HuH-7 (cell line): ENCODE results near the gene STX8.

Experiments used
- DNase-seq: peaks from one replicate; pipeline ENCODE4 v3.0.0; 2011; ENCODE audit warnings: low spot score

The STX8 gene

DNA sequence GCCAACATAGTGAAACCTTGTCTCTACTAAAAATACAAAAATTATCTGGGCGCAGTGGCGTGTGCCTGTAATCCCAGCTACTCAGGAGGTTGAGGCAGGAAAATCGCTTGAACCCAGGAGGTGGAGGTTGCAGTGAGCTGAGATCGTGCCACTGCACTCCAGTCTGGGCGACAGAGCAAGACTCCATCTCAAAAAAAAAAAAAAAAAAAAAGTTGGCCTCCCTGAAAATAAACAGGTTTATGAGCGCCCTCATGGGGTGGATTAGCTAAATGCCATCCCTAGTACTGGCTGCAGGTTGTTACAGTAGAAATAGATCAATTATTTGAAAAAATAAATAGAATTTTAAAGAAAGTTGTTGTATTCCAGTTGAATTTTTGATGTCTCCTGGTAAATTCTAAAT lies 20.9 kb downstream of the STX8 start:
- DNase-seq = peak; percentile 49

DNA sequence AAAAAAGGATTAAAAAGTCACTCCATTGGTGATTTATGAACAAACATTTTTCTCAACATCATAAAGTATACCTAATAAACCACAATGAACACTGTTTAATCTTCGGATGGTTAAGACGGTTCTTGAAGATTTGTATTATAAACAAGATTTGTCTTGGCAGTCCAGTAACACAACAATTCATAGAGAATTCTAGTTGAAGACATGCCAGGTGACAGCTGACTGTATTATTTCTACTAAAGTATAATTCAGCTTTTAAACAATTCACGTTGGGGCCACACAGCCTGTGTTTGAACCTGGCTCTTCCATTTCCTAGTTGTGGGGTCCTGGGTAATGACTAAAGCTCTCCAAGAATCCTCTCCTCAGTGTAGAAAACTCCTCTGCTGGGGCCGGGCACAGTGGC lies 22.0 kb downstream of the STX8 start:
- DNase-seq = no peak

DNA sequence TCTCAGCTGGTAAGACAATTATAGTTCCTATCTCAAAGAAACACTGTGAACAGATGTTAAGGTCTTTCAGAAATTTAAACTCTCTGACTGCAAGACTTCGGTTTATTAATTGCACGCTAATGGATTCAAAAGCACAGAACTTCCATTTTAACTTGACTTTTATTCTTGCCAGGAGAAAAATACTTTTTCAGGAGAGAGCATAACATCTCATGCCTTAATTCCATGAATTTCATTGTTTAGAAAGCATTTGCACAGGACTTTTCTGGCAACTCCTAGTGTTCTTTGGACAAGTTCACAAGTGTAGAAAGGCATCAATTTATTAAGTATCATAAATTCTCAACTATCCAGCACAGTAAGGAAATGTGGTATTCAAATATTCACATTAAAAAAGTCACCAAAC lies 22.4 kb downstream of the STX8 start:
- no peak for DNase-seq

DNA sequence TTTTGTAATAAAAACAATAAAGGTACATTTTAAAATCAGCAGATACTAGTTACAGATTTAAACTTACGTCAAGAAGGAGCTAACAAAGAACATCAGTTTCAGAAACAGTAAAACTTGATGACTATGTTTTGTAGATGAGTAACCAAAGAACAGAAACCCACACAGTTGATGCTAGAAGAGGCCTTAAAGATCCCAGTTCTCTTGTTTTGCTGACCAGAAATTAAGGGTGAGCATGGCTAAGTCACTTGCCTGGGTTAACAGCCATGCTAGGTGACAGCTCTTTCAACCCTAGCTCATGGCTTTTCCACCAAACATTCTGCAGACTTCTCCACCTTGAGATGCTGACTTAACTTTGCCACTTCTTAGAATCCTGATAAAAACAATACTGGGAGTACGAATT lies 26.4 kb downstream of the STX8 start:
- DNase-seq = no peak

DNA sequence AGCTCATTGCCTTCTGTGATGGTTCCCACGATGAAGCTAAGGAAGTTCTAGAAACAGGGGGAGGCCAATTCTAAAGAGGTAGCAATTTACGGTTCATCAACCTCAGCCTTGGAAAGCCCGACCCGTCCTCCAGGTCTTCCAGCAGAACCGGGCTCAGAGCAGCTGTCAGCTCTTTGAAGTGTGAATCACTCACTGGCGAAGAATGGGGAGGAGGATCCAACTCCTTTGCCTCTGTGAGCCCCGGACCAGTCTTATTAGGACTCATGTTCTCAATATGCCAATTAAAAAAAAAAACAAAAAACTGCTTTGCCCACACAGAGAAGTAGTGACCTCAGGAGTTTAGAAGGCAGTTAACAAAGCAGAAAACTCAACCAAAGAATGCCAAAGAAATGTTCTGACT lies 31.4 kb downstream of the STX8 start:
- no peak for DNase-seq

DNA sequence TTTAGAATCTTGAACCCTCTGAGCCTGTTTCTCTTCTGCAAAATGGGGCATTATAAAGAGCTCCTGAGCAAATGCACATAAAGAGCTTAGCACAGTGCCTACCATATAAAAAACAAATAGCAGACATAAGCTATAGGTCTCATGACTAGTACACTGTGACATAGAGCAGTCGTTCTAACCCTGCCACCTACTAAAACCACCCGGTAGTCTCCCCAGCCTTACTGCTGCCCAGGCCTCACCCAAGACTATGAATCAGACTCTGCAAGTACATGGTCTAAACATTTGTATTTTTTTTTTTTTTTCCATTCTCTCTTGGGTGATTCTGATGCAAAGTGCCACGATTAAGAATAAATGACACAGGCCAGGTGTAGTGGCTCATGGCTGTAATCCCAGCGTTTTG lies 33.9 kb downstream of the STX8 start:
- DNase-seq = no peak

DNA sequence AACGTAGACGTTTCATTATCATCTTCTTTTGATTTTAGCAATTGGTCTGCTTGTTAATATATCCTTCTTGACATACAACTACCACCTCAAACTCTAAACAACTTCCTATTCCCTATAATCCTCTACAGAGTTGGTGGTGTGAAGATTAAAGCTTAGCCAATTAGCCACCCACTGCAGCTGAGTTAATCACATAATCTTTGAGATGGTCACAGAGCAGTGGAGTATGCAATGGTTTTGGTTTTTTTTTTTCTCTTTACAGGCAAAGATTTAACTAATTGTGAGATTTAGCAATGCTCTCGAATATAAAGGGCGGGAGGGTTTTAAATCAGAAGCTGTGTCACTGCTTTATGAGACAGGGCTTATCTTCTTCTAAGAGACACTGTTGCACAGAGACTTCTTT lies 37.0 kb downstream of the STX8 start:
- DNase-seq = no peak

DNA sequence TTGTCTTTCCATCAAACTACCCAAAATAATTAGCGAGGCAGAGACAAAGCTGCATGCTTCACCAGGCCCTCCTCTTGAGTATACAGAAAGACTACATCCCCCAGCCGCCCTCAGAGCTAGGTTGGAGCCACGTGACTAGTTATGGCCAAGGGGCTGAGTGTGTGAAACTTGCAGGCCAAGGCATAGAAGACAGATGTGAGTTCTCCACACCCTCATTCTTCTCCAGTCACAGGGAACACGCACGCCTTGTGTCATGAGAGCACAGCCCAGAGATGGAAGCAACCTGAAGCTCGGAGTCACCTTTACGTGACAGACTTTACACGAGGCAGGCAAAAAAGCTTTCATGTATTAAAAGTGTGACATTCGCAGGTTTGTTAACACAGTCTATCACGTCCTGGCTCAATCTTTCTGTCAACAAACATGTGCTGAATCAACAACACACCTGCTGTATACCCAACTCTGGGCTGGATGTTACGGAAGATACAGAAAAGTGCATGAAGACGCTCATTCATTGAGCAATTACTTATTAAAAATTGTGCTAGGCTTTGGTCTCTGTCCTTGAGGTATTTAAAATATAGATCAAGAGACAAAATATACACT lies 38.3 kb downstream of the STX8 start:
- DNase-seq = no peak

DNA sequence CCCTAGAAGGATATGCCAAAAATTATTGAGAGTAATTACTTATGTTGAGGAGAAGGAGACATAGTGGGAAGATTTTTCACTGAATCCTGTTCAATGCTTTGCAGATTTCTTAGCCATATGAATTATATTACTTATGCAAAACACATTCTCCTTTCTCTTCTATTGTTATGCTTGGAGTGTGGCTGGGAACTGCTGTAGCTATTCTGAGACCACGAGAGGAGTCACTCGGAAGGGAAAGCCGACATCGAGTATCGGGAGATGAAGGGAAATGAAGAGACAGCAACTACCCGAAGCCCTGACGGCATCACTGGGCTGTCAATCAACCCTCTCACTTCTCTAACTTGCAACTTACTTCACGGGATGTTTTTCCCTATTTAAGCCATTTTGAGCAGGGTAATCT lies 39.6 kb downstream of the STX8 start:
- DNase-seq = no peak

DNA sequence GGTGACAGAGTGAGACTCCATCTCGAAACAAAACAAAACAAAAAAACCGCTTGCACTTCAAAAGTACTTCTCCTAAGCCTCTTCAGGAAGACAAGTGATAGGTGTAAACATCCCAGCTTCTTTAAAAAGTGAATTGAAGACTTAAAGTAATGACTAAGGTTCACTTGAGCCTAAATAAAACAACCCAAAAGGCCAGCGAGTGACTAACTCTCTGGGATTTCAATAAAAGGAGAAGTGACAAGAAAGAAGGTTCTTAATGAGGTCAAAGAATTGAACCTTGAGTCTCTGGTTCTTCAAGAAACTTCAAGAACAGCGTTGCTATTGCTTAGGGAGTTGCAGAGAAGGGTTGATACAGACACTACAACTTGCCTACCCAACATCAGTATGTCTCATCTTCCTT lies 42.2 kb downstream of the STX8 start:
- no peak for DNase-seq

DNA sequence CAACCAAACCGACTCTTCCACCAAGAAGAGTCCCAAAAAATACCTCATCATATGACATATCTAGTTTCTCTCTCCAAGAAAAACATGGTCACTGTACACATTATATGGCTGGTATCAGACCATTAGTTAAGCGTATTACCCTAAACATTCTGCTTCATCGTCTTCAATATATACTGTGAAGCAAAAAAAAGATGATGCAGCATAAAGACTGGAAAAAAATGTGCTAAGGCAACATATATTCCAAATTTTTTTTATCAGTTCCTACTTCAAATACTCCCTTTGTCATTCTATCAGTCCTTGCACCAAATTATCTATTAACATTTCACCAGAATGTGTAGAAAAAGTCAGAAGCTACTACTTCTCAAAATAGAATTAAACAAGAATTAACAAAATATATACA lies 42.9 kb downstream of the STX8 start:
- no peak for DNase-seq

DNA sequence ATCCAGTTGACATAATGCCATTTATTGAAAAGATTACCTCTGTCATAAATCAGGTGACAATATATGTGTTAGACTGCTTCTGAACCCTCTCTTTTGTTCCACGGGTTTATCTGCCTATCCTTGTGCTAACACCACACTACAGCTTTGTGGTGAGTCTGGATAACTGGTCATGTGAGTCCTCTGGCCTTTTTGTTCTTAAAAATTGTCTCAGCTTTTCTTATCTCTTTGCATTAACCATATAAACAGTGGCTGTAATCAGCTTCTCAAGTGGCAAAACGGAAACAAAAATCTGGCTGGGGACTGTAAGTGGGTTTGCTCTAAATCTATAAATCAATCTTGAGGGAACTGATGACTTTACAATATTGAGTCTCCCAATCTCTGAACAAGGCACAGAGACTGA lies 44.6 kb downstream of the STX8 start:
- DNase-seq = no peak

DNA sequence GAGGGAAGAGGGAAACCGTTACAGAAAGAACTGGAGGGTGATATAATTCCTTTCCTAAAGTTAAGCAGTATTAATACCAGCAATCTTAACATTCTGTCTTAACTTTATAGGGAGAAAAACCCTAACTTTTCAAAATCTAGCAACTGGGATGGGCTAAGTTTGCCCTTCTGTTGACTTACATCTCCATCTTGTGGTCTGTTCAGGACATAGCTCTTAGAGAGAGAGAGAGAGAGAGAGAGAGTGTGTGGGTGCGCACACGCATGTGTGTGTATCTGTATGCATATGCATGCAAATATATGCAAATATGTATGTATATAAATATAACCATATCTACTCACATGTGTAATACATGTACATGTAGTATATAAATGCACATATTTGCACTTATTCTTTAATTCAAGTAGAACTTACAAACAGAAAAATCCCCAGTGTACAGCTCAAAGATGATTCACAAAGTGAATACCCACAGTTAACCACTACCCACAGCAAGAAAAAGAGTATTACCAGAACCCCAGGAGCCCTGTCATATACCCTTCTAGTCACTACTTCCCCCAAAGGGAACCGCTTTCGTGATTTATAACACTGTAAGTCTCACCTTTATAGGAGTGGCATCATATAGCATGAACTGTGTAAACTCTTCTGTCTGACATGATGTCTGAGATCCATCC lies 46.5 kb downstream of the STX8 start:
- DNase-seq = no peak

DNA sequence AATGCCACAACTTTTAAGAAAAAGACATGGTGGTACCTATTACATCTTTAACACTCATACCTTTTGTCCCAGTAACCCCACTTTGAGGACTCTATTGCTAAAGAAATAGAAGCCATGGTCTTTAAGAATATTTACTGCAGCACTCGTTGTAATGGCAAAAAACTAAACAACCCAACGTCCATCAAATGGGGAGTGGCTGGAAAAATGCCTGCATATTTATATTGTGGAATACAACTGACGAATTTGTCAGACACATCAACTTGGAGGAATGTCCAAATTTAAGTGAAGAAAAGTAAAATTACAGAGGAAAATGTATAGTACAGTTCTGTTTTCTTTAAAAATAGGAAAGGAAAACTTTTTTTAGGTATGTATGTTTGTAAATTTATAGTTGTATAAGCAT lies 47.8 kb downstream of the STX8 start:
- no peak for DNase-seq

DNA sequence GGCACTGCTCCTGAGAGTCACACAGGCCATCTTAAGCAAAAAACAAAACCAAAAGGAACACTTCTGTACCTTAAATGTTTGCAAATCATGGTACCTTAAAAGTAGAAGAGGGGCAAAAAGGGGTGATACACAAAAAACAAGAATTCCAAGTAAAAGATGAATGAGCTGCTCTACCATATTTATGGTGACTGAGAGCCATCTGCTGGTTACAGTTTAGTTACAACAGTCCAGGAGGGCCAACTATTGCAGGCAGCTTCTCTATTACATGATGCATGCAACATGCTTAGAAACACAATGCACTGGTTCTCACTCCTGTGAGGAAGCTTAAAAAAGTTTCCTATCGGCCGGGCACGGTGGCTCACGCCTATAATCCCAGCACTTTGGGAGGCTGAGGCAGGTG lies 53.5 kb downstream of the STX8 start:
- DNase-seq = peak; percentile 20

DNA sequence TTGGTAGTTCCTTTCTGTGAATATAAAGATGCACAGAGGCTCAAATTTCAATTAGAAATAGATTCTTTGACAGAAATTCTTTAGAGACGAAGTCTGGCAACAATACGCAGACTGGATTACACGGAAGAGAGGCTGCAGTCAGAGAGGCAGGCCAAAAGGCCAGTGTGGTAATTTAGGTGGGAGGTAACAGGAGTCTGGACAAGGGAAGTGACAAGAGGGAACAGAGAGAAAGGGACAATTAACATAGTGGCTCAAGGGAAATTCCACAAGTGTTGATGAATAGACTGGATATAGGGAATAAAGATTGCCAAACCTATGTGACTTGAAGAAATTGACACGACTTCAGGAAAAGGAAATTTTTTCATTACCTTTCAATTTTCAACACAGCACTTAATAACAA lies 54.6 kb downstream of the STX8 start:
- no peak for DNase-seq

DNA sequence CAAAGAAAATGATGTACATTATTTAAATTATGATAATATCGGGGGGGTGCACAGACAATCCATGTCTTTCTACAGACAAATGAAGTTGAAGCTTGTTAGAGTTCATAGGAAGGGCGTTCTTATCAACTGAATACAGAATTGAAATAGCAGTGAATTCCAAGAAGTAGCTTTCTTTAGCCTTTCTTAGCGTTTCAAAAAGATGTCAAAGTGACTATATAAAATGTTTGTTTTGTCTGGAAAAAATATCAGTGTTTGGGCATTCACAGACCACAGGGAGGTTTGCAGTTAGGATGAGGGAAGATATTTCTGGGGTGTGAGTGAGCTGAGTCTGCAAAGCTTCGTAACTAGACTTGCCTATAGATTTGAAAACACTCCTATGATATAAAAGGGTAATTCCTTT lies 55.0 kb downstream of the STX8 start:
- DNase-seq = no peak

DNA sequence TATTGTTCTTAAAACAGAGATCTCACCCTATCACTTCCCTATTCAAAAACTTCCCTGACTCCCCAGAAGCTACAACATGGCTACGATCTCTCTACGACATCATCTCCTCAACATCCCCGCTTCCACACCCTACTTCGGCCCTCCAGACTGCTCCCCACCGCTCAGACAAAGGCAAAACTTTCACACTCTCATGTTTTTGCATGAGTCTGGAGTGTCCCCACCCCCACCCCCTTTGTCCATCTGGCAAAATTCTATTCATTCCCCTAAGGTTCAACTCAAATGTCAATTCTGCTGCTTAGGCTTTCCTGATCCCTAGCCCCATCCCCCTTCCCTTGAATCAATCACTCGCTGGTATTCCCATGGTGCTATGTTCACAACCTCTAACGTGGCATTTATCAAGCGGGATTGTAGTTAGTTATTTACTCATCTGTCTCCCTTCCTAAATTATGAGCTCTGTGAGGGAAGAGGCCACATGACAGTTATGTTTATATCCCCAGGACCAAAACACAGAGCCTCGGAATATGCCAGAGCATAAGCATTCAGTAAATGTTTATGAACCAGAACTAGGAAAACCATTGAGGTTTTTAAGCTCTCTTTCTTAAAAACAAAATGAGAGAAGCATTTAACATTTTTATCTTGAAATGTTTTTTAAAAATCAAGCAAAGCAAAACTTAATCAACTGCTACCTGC lies 55.9 kb downstream of the STX8 start:
- DNase-seq = no peak

DNA sequence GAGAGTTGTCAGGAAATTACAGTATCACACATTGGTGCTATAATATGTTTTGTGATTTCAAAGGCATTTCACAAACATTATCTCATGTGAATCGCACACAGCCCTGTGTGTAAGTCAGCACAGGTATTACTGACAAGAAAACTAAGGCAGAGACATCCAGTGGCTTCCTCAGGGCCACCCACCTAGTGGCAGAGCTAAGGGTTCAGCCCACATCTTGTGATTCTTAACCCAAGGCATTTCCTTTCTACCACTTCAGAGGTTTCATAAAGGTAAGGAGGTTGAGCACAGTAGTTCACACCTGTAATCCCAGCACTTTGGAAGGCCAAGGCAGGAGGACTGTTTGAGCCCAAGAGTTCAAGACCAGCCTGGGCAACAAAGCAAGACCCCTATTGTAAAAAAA lies 58.2 kb downstream of the STX8 start:
- no peak for DNase-seq

DNA sequence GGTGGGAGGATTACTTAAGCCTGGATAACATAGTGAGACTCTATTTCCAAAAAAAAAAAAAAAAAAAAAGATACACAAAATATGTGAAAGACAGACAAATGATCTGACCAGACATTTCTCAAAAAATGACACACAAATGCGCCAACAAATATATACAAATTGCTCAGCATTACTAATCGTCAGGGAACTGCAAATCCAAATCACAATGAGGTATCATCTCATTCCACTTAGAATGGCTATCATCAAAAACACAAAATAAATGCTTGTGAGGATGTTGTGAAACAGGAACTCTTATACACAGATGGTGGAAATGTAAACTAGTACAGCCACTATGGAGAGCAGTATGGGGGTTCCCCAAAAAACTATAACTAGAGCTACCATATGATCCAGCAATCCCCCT lies 62.4 kb downstream of the STX8 start:
- no peak for DNase-seq

DNA sequence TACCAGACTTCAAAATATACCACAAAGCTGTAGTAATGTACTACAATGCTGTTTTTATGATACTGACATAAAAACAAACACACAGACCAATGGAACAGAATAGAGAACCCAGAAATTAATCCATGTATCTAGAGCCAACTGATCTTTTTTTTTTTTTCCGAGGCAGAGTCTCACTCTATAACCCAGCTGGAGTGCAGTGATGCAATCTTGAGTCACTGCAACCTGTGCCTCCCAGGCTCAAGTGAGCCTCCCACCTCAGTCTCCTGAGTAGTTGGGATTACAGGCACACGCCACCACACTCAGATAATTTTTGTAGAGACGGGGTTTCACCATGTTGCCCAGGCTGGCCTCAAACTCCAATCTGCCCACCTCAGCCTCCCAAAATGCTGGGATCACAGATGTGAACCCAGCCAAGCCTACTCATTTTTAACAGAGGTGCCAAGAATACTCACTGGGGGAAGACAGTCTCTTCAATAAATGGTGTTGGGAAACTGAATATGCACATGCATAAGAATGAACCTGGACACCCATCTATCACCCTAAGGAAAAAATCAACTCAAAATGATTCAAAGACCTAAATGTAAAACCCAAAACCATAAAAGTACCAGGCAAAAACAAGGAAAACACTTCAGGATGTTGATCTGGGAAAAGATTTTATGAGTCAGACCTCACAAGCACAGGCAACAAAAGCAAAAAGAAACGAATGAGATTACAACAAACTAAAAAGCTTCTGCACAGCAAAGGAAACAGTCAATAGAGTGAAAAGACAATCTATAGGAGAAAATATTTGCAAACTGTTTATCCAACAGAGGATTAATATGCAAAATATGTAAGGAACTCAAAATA lies 63.1 kb downstream of the STX8 start:
- DNase-seq = no peak

DNA sequence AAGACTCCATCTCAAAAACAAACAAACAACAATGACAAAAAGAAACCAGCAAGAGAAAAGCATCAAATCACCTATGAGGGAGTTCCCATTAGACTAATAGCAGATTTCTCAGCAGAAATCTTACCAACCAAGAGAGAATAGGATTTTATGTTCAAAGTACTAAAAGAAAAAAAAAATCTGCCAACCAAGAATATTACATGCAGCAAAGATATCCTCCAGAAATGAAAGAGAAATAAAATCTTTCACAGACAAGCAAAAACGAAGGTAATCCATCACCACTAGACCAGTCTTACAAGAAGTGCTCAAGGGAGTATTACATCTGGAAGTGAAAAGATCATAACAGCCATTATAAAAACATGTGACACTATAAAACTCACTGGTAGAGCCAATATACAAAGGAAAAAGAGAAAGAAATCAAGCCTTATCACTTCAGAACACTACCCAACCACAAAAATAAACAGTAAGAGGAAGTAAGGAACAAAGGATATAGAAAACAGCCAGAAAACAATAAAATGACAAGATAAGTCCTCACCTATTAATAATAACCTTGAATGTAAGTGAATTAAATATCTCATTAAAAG lies 66.3 kb downstream of the STX8 start:
- no peak for DNase-seq

DNA sequence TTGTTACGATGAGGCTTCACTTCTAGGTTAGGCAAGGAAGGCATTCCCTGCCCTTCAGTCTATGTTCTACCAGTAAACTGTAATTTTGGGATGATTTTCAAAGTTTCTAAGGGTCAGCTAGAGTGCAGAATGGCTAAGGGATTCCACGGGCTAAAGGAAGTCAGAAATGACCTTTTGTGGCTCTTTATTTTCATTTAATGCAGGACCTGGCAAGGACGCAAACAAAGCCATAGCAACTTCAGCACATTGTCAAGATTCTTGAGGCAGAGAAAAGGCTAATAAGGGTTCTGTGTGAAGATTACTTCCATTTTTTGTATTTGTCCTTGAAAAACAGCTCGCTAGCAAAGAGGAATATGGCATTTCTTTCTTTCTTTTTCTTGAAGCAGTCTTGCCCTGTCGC lies 76.6 kb downstream of the STX8 start:
- DNase-seq = no peak
